Activated CD8-positive, alpha-beta T cell treated with anti-CD3 and anti-CD28 coated beads, Interleukin-2, amount 10 ng/mL, durations not matched to agents 7 days and 5 days (primary cell): ENCODE results near the gene KCNJ5. TPM values are rescaled to one million over a fixed set of nuclear protein-coding genes. Genes with fewer than 3 reads are reported as not detected.

Experiments
- ATAC-seq: fragments of 150-1000 bp; cut with Tn5 transposase; one replicate; pipeline ENCODE4 v1.10.0; 2021; ENCODE audit warnings: moderate library complexity
- CTCF ChIA-PET: fragments of 350-600 bp; sonication (Branson Sonifier 250); formaldehyde crosslinking; loops from one replicate; lab custom pipeline; 2021; ENCODE audit warnings: antibody characterized with exemption; lab: Charles Lee
- POLR2A ChIA-PET: fragments of 350-600 bp; sonication (Branson Sonifier 250); formaldehyde crosslinking; loops from one replicate; lab custom pipeline; 2021; ENCODE audit warnings: antibody characterized with exemption; lab: Charles Lee
- DNase-seq: peaks from one replicate; pipeline ENCODE4 v3.0.0-alpha.2; 2020
- H3K27ac Mint-ChIP-seq: one replicate; pipeline ENCODE4 v1.8.0; 2021; ENCODE audit warnings: mild to moderate bottlenecking, mixed read lengths
- H3K27me3 Mint-ChIP-seq: one replicate; pipeline ENCODE4 v1.8.0; 2021; ENCODE audit warnings: low read depth, mixed read lengths
- H3K36me3 Mint-ChIP-seq: one replicate; pipeline ENCODE4 v1.8.0; 2021; ENCODE audit warnings: low read depth, mixed read lengths
- H3K4me1 Mint-ChIP-seq: one replicate; pipeline ENCODE4 v1.8.0; 2021; ENCODE audit warnings: low read depth, mixed read lengths
- H3K4me3 Mint-ChIP-seq: one replicate; pipeline ENCODE4 v1.8.0; 2021; ENCODE audit warnings: mild to moderate bottlenecking, mixed read lengths
- H3K9me3 Mint-ChIP-seq: one replicate; pipeline ENCODE4 v1.8.0; 2022; ENCODE audit warnings: mixed read lengths; ENCODE audit not compliant: insufficient read depth
- total RNA-seq, 2 experiments: library from RNA; stranded (reverse); gene quantifications; one replicate each; pipeline ENCODE4 v1.2.3, GENCODE V29; 2021

Gene KCNJ5
- total RNA-seq, 2 experiments from 2014 or later = not detected

- Mint-ChIP-seq H3K36me3 (no peaks in the 10 kb centered on the region), H3K4me3 (no peak overlapping the region), H3K27me3 (peaks cover 18% of the 10 kb centered on the region), H3K27ac (no peak overlapping the region), H3K4me1 (peaks cover 5% of the 10 kb centered on the region), H3K9me3 (no peaks in the 10 kb centered on the region)
- POLR2A ChIA-PET = no interaction called here
- DNase-seq (no peak), ATAC-seq (no peak)
- CTCF ChIA-PET = interaction anchor here (1.0 kb wide), 1 partner anchor 13 kb away, joined by 3 read pairs; no protein-coding TSS in a partner anchor
Measured at GRCh38 chr11:128872594-128872993, 18.6 kb upstream of the KCNJ5 start.

GRCh38 chr11:128874427-128874826 lies 16.7 kb upstream of the KCNJ5 start:
- ChIA-PET POLR2A (no interaction called here), CTCF (interaction anchor here (1.3 to 2.5 kb wide), 2 partner anchors 11 to 717 kb away, joined by 4 to 16 read pairs; no protein-coding TSS in a partner anchor)
- Mint-ChIP-seq H3K27me3 (peaks cover 18% of the 10 kb centered on the region), H3K27ac (no peak overlapping the region), H3K36me3 (no peaks in the 10 kb centered on the region), H3K4me1 (peaks cover 5% of the 10 kb centered on the region), H3K9me3 (no peaks in the 10 kb centered on the region), H3K4me3 (no peak overlapping the region)
- no peak for ATAC-seq
- no peak for DNase-seq

GRCh38 chr11:128876133-128876650 lies 15.0 kb upstream of the KCNJ5 start:
- H3K27ac Mint-ChIP-seq = no peak overlapping the region
- peaks cover 20% of the 10 kb centered on the region for H3K27me3 Mint-ChIP-seq
- H3K4me3 Mint-ChIP-seq = no peak overlapping the region
- CTCF ChIA-PET = interaction anchor here (2.5 kb wide), 1 partner anchor 9 kb away, joined by 16 read pairs; no protein-coding TSS in a partner anchor
- no peaks in the 10 kb centered on the region for H3K9me3 Mint-ChIP-seq
- no peak for DNase-seq
- no peaks in the 10 kb centered on the region for H3K36me3 Mint-ChIP-seq
- POLR2A ChIA-PET = interaction anchor here (0.6 kb wide), 1 partner anchor 247 kb away, joined by 3 read pairs; no protein-coding TSS in a partner anchor
- no peak for ATAC-seq
- peaks cover 5% of the 10 kb centered on the region for H3K4me1 Mint-ChIP-seq

- H3K27me3 Mint-ChIP-seq = peaks cover 32% of the 10 kb centered on the region
- CTCF ChIA-PET = no interaction called here
Measured at GRCh38 chr11:128877726-128878125, 13.4 kb upstream of the KCNJ5 start.

GRCh38 chr11:128878455-128878854 lies 12.7 kb upstream of the KCNJ5 start:
- ChIA-PET CTCF (no interaction called here), POLR2A (no interaction called here)
- H3K36me3 Mint-ChIP-seq = no peaks in the 10 kb centered on the region
- ATAC-seq (no peak), DNase-seq (no peak)
- H3K4me1 Mint-ChIP-seq = no peaks in the 10 kb centered on the region
- H3K27ac Mint-ChIP-seq = no peak overlapping the region
- H3K4me3 Mint-ChIP-seq = no peak overlapping the region
- H3K9me3 Mint-ChIP-seq = no peaks in the 10 kb centered on the region
- H3K27me3 Mint-ChIP-seq = peaks cover 35% of the 10 kb centered on the region

More at GRCh38 chr11:128877726-128878125, 13.4 kb upstream of the KCNJ5 start:
- no peak overlapping the region for H3K27ac Mint-ChIP-seq
- no peaks in the 10 kb centered on the region for H3K9me3 Mint-ChIP-seq
- H3K4me3 Mint-ChIP-seq = no peak overlapping the region
- peaks cover 4% of the 10 kb centered on the region for H3K4me1 Mint-ChIP-seq
- ATAC-seq (no peak), DNase-seq (no peak)
- POLR2A ChIA-PET = interaction anchor here (0.6 kb wide), 1 partner anchor 581 kb away, joined by 5 read pairs; no protein-coding TSS in a partner anchor
- H3K36me3 Mint-ChIP-seq = no peaks in the 10 kb centered on the region

GRCh38 chr11:128879817-128880216 lies 11.3 kb upstream of the KCNJ5 start:
- ChIA-PET CTCF (interaction anchor here (0.9 kb wide), 1 partner anchor 32 kb away, joined by 3 read pairs; no protein-coding TSS in a partner anchor), POLR2A (no interaction called here)
- no peak overlapping the region for H3K27ac Mint-ChIP-seq
- peaks cover 32% of the 10 kb centered on the region for H3K27me3 Mint-ChIP-seq
- no peaks in the 10 kb centered on the region for H3K4me1 Mint-ChIP-seq
- DNase-seq = no peak
- no peak for ATAC-seq
- no peaks in the 10 kb centered on the region for H3K9me3 Mint-ChIP-seq
- H3K4me3 Mint-ChIP-seq = no peak overlapping the region
- no peaks in the 10 kb centered on the region for H3K36me3 Mint-ChIP-seq

- CTCF ChIA-PET = interaction anchor here (1.4 to 1.8 kb wide), 3 partner anchors 9 to 76 kb away, joined by 3 to 11 read pairs (median 5); partner anchors contain the start of gene KCNJ5
- Mint-ChIP-seq H3K27me3 (peaks cover 34% of the 10 kb centered on the region), H3K27ac (no peak overlapping the region), H3K36me3 (no peaks in the 10 kb centered on the region), H3K4me1 (no peaks in the 10 kb centered on the region), H3K4me3 (no peak overlapping the region), H3K9me3 (no peaks in the 10 kb centered on the region)
- DNase-seq (no peak), ATAC-seq (no peak)
- POLR2A ChIA-PET = no interaction called here
Measured at GRCh38 chr11:128881221-128881620, 9.9 kb upstream of the KCNJ5 start.

GRCh38 chr11:128882451-128882850 lies 8.7 kb upstream of the KCNJ5 start:
- no peak overlapping the region for H3K4me3 Mint-ChIP-seq
- H3K27ac Mint-ChIP-seq = no peak overlapping the region
- CTCF ChIA-PET = interaction anchor here (1.7 kb wide), 1 partner anchor 66 kb away, joined by 5 read pairs; no protein-coding TSS in a partner anchor
- peaks cover 41% of the 10 kb centered on the region for H3K27me3 Mint-ChIP-seq
- H3K9me3 Mint-ChIP-seq = no peaks in the 10 kb centered on the region
- POLR2A ChIA-PET = no interaction called here
- peaks cover 4% of the 10 kb centered on the region for H3K4me1 Mint-ChIP-seq
- no peak for ATAC-seq
- DNase-seq = no peak
- H3K36me3 Mint-ChIP-seq = no peaks in the 10 kb centered on the region

- DNase-seq (no peak), ATAC-seq (no peak)
- POLR2A ChIA-PET = no interaction called here
- peaks cover 53% of the 10 kb centered on the region for H3K27me3 Mint-ChIP-seq
- no peaks in the 10 kb centered on the region for H3K9me3 Mint-ChIP-seq
- no peaks in the 10 kb centered on the region for H3K36me3 Mint-ChIP-seq
- CTCF ChIA-PET = interaction anchor here (1.1 to 11.0 kb wide), 18 partner anchors 9 to 448 kb away, joined by 3 to 207 read pairs (median 8); no protein-coding TSS in a partner anchor
- H3K4me3 Mint-ChIP-seq = no peak overlapping the region
- H3K27ac Mint-ChIP-seq = no peak overlapping the region
- peaks cover 4% of the 10 kb centered on the region for H3K4me1 Mint-ChIP-seq
Measured at GRCh38 chr11:128884054-128884453, 7.1 kb upstream of the KCNJ5 start.

- ChIA-PET CTCF (interaction anchor here (0.7 to 11.0 kb wide), 42 partner anchors 9 to 733 kb away, joined by 3 to 207 read pairs (median 4); no protein-coding TSS in a partner anchor), POLR2A (interaction anchor here (0.7 kb wide), 1 partner anchor 1086 kb away, joined by 3 read pairs; no protein-coding TSS in a partner anchor)
- Mint-ChIP-seq H3K4me1 (peaks cover 4% of the 10 kb centered on the region), H3K9me3 (no peaks in the 10 kb centered on the region), H3K36me3 (no peaks in the 10 kb centered on the region), H3K27me3 (peaks cover 61% of the 10 kb centered on the region), H3K4me3 (no peak overlapping the region), H3K27ac (no peak overlapping the region)
- ATAC-seq (peak; percentile 85), DNase-seq (peak; percentile 75)
Measured at GRCh38 chr11:128884703-128885338, 6.3 kb upstream of the KCNJ5 start.

- peak; percentile 21 for ATAC-seq
- ChIA-PET POLR2A (no interaction called here), CTCF (interaction anchor here (1.0 to 11.0 kb wide), 8 partner anchors 12 to 445 kb away, joined by 3 to 207 read pairs (median 8); no protein-coding TSS in a partner anchor)
- H3K4me3 Mint-ChIP-seq = no peak overlapping the region
- no peak overlapping the region for H3K27ac Mint-ChIP-seq
- H3K27me3 Mint-ChIP-seq = peaks cover 69% of the 10 kb centered on the region
- H3K9me3 Mint-ChIP-seq = no peaks in the 10 kb centered on the region
- no peak for DNase-seq
- peaks cover 8% of the 10 kb centered on the region for H3K4me1 Mint-ChIP-seq
- no peaks in the 10 kb centered on the region for H3K36me3 Mint-ChIP-seq
Measured at GRCh38 chr11:128886406-128887124, 4.6 kb upstream of the KCNJ5 start.
